HCT116 (cell line): ENCODE data around the gene NKAIN4. TPM values are rescaled to one million over a fixed set of nuclear protein-coding genes. Genes with fewer than 3 reads are reported as not detected.

Source experiments
- ATAC-seq: fragments of 200-7000 bp; cut with Tn5 transposase; 2 replicates; pipeline ENCODE4 v1.9.1; 2020; ENCODE audit warnings: mild to moderate bottlenecking, moderate library complexity
- BruUV-seq: library from RNA; stranded (reverse); fragments of 400-500 nt; replicated peaks from 2 replicates; lab custom pipeline; 2021; lab: Mats Ljungman, UMichigan
- CTCF ChIA-PET: fragments of 300-600 bp; sonication (Branson Sonifier 250); formaldehyde crosslinking; loops from one replicate; lab custom pipeline; 2021; ENCODE audit warnings: antibody characterized with exemption; lab: Charles Lee
- POLR2A ChIA-PET: fragments of 300-600, 350-600 bp; sonication (Branson Sonifier 250); formaldehyde crosslinking; loops from one replicate; lab custom pipeline; 2021; ENCODE audit warnings: antibody characterized with exemption; lab: Charles Lee
- RAD21 ChIA-PET, 2 experiments: fragments of 300-600 bp; sonication (Branson Sonifier 250); formaldehyde crosslinking; loops; one replicate each; lab custom pipeline; 2023; ENCODE audit warnings: low total read pairs in 2 of 2; ENCODE audit not compliant: uncharacterized antibody in 2 of 2, unreplicated experiment in 2 of 2, low non-redundant PET in 1 of 2; lab: Charles Lee
- DNase-seq: peaks from one replicate; pipeline ENCODE4 v3.0.0-alpha.2; 2010; ENCODE audit warnings: low read depth, low spot score
- H2AFZ ChIP-seq: fragments of 200-600 bp; shearing (Covaris generic), sonication (generic); 2 replicates; pipeline ENCODE4 v1.6.1; 2017; ENCODE audit warnings: low read depth, mixed run types, mixed read lengths, antibody characterized with exemption, low read length; ENCODE audit not compliant: poor library complexity, severe bottlenecking
- H3K27ac ChIP-seq: 2 replicates; pipeline ENCODE4 v1.5.1; 2012; ENCODE audit warnings: low read depth, low read length
- H3K27me3 ChIP-seq: fragments of 200-600 bp; sonication (generic); 2 replicates; pipeline ENCODE4 v1.6.1; 2016; ENCODE audit warnings: mixed run types, low read length, mixed read lengths; ENCODE audit not compliant: insufficient read depth
- H3K36me3 ChIP-seq, 2 experiments: fragments of 200-500 bp in 1 of 2; fragments of 200-600 bp in 1 of 2; sonication (Bioruptor generic) in 1 of 2; sonication (generic) in 1 of 2; 2 replicates each; pipeline versions ENCODE4 v1.5.1 to v1.6.1; 2014 to 2016; ENCODE audit warnings: low read length in 2 of 2, inconsistent platforms in 1 of 2, mixed read lengths in 1 of 2, mixed run types in 1 of 2; ENCODE audit not compliant: insufficient read depth in 2 of 2, control insufficient read depth in 1 of 2
- H3K4me1 ChIP-seq, 2 experiments: fragments of 200-600 bp in 1 of 2; sonication (generic) in 1 of 2; 2 replicates each; pipeline versions ENCODE4 v1.5.1 to v1.6.1; 2012 to 2017; ENCODE audit warnings: low read length in 2 of 2, inconsistent platforms in 1 of 2, mild to moderate bottlenecking in 1 of 2, mixed read lengths in 1 of 2, mixed run types in 1 of 2, moderate library complexity in 1 of 2; ENCODE audit not compliant: insufficient read depth in 2 of 2, control insufficient read depth in 1 of 2
- H3K4me2 ChIP-seq: fragments of 200-600 bp; sonication (generic); 2 replicates; pipeline ENCODE4 v1.6.1; 2017; ENCODE audit warnings: mixed run types, low read length, mixed read lengths
- H3K4me3 ChIP-seq, 2 experiments: fragments of 200-600 bp in 1 of 2; sonication (generic) in 1 of 2; replicated peaks in 1 of 2; 2 replicates each; pipeline ENCODE4 v1.5.1; 2011 to 2016; ENCODE audit warnings: low read length in 2 of 2, control low read depth in 1 of 2, low read depth in 1 of 2, mild to moderate bottlenecking in 1 of 2, mixed read lengths in 1 of 2, mixed run types in 1 of 2
- H3K79me2 ChIP-seq: fragments of 200-600 bp; sonication (generic); 2 replicates; pipeline ENCODE4 v1.6.1; 2017; ENCODE audit warnings: mild to moderate bottlenecking, mixed run types, low read length, moderate library complexity, mixed read lengths; ENCODE audit not compliant: insufficient read depth
- H3K9ac ChIP-seq: fragments of 200-600 bp; sonication (generic); 2 replicates; pipeline ENCODE4 v1.6.1; 2016; ENCODE audit warnings: low read length, mixed read lengths
- H3K9me2 ChIP-seq: fragments of 200-600 bp; sonication (generic), shearing (Covaris generic); 2 replicates; pipeline ENCODE4 v1.6.1; 2017; ENCODE audit warnings: mixed run types, mild to moderate bottlenecking, moderate library complexity; ENCODE audit not compliant: insufficient read depth
- H3K9me3 ChIP-seq, 2 experiments: fragments of 200-500 bp in 1 of 2; fragments of 200-600 bp in 1 of 2; sonication (Bioruptor generic) in 1 of 2; sonication (generic) in 1 of 2; 2 replicates each; pipeline ENCODE4 v1.6.1; 2014 to 2017; ENCODE audit warnings: low read length in 2 of 2, mixed read lengths in 2 of 2, inconsistent platforms in 1 of 2, low read depth in 1 of 2, mild to moderate bottlenecking in 1 of 2, mixed run types in 1 of 2, moderate library complexity in 1 of 2; ENCODE audit not compliant: control insufficient read depth in 1 of 2, insufficient read depth in 1 of 2
- H4K20me1 ChIP-seq: fragments of 200-600 bp; sonication (generic), shearing (Covaris generic); 2 replicates; pipeline ENCODE4 v1.6.1; 2017; ENCODE audit warnings: mixed run types, mild to moderate bottlenecking, moderate library complexity; ENCODE audit not compliant: insufficient read depth
- CEBPB ChIP-seq: IDR thresholded peaks from 2 replicates; pipeline ENCODE4 v1.6.1; 2012; ENCODE audit warnings: low read depth
- EGR1 ChIP-seq: IDR thresholded peaks from 2 replicates; pipeline ENCODE4 v1.6.1; 2012; ENCODE audit warnings: low read depth
- ELF1 ChIP-seq: IDR thresholded peaks from 2 replicates; pipeline ENCODE4 v1.6.1; 2012; ENCODE audit warnings: low read depth, borderline replicate concordance
- EZH2phosphoT487 ChIP-seq: fragments of 200-600 bp; IDR thresholded peaks from 2 replicates; pipeline ENCODE4 v1.6.1; 2018; ENCODE audit warnings: antibody characterized with exemption, borderline replicate concordance
- FOSL1 ChIP-seq: IDR thresholded peaks from 2 replicates; pipeline ENCODE4 v1.6.1; 2012; ENCODE audit warnings: low read depth
- JUND ChIP-seq: IDR thresholded peaks from 2 replicates; pipeline ENCODE4 v1.6.1; 2012
- MAX ChIP-seq: IDR thresholded peaks from 2 replicates; pipeline ENCODE4 v1.6.1; 2012
- POLR2A ChIP-seq: IDR thresholded peaks from 2 replicates; pipeline ENCODE4 v1.7.0; 2011; ENCODE audit warnings: borderline replicate concordance; ENCODE audit not compliant: insufficient read depth, insufficient read length; ENCODE audit errors: extremely low read depth
- REST ChIP-seq: IDR thresholded peaks from 2 replicates; pipeline ENCODE4 v1.6.1; 2012; ENCODE audit warnings: low read depth
- SRF ChIP-seq: IDR thresholded peaks from 2 replicates; pipeline ENCODE4 v1.6.1; 2012; ENCODE audit warnings: low read depth
- ZFX ChIP-seq: fragments of 450-650 bp; IDR thresholded peaks from 2 replicates; pipeline ENCODE4 v1.6.1; 2017
- intact Hi-C: fragments of 100-400 bp; cut with micrococcal nuclease; formaldehyde crosslinking; loops from 2 replicates; pipeline ENCODE4 v1.10.0; 2022
- total RNA-seq: library from RNA; stranded (reverse); gene quantifications from one replicate; pipeline ENCODE4 v1.2.1, GENCODE V29; 2021; ENCODE audit not compliant: unreplicated experiment
- TF ChIP-seq, protein P1 (sequence below), 3 experiments: fragments of 200-600 bp in 1 of 3; sonication (generic) in 1 of 3; IDR thresholded peaks in 2 of 3; conservative IDR thresholded peaks in 1 of 3; 2 replicates each; pipeline ENCODE4 v1.5.1; 2012 to 2017; ENCODE audit warnings: low read depth in 2 of 3, low read length in 2 of 3, antibody characterized with exemption in 1 of 3, borderline replicate concordance in 1 of 3, control low read depth in 1 of 3, mild to moderate bottlenecking in 1 of 3, mixed read lengths in 1 of 3, mixed run types in 1 of 3, moderate library complexity in 1 of 3; ENCODE audit not compliant: insufficient read depth in 1 of 3

The NKAIN4 gene
- total RNA-seq, 1 experiment from 2014 or later = not detected

DNA sequence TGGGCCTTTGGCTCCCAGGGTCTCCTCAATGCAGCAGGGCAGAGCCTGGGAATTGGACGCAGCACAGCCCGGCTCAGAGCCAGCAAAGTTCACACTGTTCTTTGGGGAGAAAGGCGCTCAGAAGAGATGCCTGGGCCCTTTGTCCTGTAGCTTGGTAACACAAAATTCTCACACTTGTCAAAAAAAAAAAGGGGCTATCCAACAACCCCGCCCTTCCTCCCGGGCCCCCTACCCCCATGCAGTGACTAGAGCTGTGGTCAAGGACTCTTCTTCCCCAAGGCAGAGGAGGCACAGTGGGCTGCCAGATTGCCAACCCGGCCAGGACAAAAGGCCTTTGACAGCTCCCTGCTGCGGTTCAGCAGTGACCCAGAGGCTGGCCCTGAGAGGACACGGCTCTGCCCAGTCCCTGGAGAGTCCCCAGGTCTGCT, 2.0 kb downstream of the NKAIN4 start:
- no TSS peak for BruUV-seq
- no peaks in the 10 kb centered on the region for H4K20me1 ChIP-seq
- no peaks in the 10 kb centered on the region for H3K9me3 ChIP-seq
- TF ChIP-seq CEBPB (no peak), MAX (no peak), REST (no peak), JUND (no peak), POLR2A (no peak), FOSL1 (no peak), ELF1 (no peak), EZH2phosphoT487 (no peak), EGR1 (no peak), ZFX (no peak), SRF (no peak)
- TF ChIP-seq, protein P1, sequence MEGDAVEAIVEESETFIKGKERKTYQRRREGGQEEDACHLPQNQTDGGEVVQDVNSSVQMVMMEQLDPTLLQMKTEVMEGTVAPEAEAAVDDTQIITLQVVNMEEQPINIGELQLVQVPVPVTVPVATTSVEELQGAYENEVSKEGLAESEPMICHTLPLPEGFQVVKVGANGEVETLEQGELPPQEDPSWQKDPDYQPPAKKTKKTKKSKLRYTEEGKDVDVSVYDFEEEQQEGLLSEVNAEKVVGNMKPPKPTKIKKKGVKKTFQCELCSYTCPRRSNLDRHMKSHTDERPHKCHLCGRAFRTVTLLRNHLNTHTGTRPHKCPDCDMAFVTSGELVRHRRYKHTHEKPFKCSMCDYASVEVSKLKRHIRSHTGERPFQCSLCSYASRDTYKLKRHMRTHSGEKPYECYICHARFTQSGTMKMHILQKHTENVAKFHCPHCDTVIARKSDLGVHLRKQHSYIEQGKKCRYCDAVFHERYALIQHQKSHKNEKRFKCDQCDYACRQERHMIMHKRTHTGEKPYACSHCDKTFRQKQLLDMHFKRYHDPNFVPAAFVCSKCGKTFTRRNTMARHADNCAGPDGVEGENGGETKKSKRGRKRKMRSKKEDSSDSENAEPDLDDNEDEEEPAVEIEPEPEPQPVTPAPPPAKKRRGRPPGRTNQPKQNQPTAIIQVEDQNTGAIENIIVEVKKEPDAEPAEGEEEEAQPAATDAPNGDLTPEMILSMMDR (IDR thresholded peaks at IDR 0.05 in 2 of 3, conservative IDR thresholded peaks at IDR 0.05 in 1 of 3; ENCODE audit: borderline replicate concordance in 1 of 3, insufficient read depth in 1 of 3, low read depth in 2 of 3, low read length in 2 of 3) = no peak
- no peak overlapping the region for H2AFZ ChIP-seq
- H3K4me3 ChIP-seq = no peak overlapping the region
- no peaks in the 10 kb centered on the region for H3K9me2 ChIP-seq
- no peak overlapping the region for H3K4me2 ChIP-seq
- ChIA-PET RAD21 (interaction anchor here (1.5 to 1.9 kb wide), 2 partner anchors 29 kb away, joined by 7 read pairs; no protein-coding TSS in a partner anchor), CTCF (interaction anchor here (1.3 to 2.5 kb wide), 2 partner anchors 18 to 29 kb away, joined by 4 to 23 read pairs; no protein-coding TSS in a partner anchor), POLR2A (interaction anchor here (1.8 kb wide), 1 partner anchor 29 kb away, joined by 5 read pairs; no protein-coding TSS in a partner anchor)
- no peaks in the 10 kb centered on the region for H3K36me3 ChIP-seq
- H3K79me2 ChIP-seq = no peaks in the 10 kb centered on the region
- no peak overlapping the region for H3K27ac ChIP-seq
- no peak for ATAC-seq
- DNase-seq = no peak
- H3K4me1 ChIP-seq = no peaks in the 10 kb centered on the region
- intact Hi-C loops = no loop called here
- no peaks in the 10 kb centered on the region for H3K27me3 ChIP-seq
- no peak overlapping the region for H3K9ac ChIP-seq
